Effector CD4-positive, alpha-beta T cell (primary cell): ENCODE data around the gene GPR89B.
"Not testable (repeated sequence)": the region's sequence is repeated elsewhere in the genome, so short reads cannot be mapped to it uniquely, and the experiment has no call there.

ENCODE experiments used
- DNase-seq: peaks from one replicate; pipeline ENCODE4 v3.0.0-alpha.2; 2020

GPR89B gene

GRCh38 chr1:148032690-148033089 lies 104.5 kb downstream of the GPR89B start:
- DNase-seq: not testable (repeated sequence)

DNA sequence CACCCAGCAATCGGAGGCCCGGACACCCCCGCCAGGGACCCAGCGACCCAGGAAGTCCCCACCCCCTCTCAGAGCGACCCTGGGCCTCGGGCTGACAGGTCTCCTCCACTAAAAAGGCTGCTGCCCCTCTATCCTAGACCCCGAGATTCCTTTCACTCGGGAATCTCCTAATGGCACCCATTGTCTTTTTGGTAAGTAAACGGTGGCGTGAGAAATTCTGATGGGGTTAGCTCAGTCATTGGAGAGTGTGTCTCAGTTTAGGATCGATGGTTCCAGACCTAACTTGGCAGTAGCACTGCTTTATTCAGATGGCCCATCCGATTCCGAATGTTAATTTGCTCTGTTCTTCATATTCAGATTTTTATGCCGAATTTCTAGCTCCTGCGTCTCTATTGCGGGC lies 104.9 kb downstream of the GPR89B start:
- DNase-seq: not testable (repeated sequence)

- not testable (repeated sequence) for DNase-seq
Measured at GRCh38 chr1:148037850-148038461, 109.7 kb downstream of the GPR89B start.

DNA sequence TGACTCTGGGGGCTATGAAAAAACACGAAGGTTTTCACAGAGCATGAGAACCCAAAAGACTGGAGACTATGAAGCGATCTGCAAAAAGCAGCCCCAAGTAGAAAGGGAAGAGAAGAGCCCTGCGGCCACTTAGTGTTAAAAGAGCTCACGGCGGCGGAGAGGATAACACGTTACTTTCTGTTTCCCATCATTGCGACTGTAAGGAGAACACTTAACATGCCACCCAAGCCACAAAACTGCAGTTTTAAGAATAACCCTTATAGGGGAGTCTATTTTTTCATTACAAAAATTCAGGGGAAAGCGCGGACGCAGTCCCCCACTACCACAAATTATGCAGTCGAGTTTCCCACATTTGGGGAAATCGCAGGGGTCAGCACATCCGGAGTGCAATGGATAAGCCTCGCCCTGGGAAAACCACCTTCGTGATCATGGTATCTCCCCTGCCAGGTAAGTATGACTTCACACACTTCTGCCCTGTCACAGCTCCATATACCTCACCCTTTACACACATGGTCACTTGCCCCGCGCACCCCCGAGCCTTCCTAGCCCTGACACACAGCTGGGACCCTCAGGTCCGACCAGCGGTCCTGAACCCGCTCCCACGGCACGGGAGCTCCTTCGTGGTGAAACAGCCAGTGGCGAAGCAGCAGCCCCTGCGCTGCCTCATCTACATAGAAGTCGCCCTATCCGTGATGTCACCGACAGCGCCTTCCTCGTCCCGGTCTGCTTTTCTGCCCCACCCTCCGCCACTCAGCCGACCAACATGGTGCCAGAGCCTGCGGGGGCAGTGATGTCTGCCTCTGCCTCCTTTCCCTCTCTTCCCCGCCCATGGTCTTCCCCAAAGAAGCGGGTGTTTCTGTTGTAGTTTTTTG lies 110.5 kb downstream of the GPR89B start:
- DNase-seq: peak; percentile 48
